ENCODE data around the gene CBX7. TPM values are rescaled to one million over a fixed set of nuclear protein-coding genes. Genes with fewer than 3 reads are reported as not detected.
"Not testable (repeated sequence)": the region's sequence is repeated elsewhere in the genome, so short reads cannot be mapped to it uniquely, and the experiment has no call there.

CBX7 gene
- total and polyA plus RNA-seq, 9 of the 15 experiments (the other 6 are each of a cell fraction or from before 2014, with no cell fraction given): 0.04 to 5.2 (median 2.8) TPM

- TF ChIP-seq UBTF (IDR thresholded peaks at IDR 0.05; ENCODE audit: borderline replicate concordance in 1 of 2, low read depth in 2 of 2, low read length in 2 of 2) (no peak), TCFL5 (CRISPR knock-in tag; conservative IDR thresholded peaks at IDR 0.05) (no peak)
Measured at GRCh38 chr22:39169797-39170466, 17.5 kb upstream of the CBX7 start (continued).

GRCh38 chr22:39166547-39166946, 14.1 kb upstream of the CBX7 start:
- ChIA-PET CTCF (ENCODE audit: low intra/inter-chr PET ratio) (no interaction called here), POLR2A (interaction anchor here (1.6 to 2.8 kb wide), 3 partner anchors 145 to 154 kb away, joined by 6 to 12 read pairs (median 8); no protein-coding TSS in a partner anchor)
- FAIRE-seq: no peak
- no peaks in the 10 kb centered on the region for H3K79me2 ChIP-seq (ENCODE audit: control insufficient read depth, insufficient read depth, low read length)
- H3K27ac ChIP-seq (ENCODE audit: extremely low read depth, low read depth, low read length): no peak overlapping the region
- H3K36me3 ChIP-seq (ENCODE audit: control insufficient read depth, insufficient read depth, low read length): no peaks in the 10 kb centered on the region
- H3K4me2 ChIP-seq (ENCODE audit: insufficient read depth, low read length): no peak overlapping the region
- H3K27me3 ChIP-seq (ENCODE audit: control insufficient read depth in 2 of 2, insufficient read depth in 2 of 2, low read length in 2 of 2): no peaks in the 10 kb centered on the region
- BruUV-seq (replicated peaks): no TSS peak
- no peak overlapping the region for H3K9ac ChIP-seq (ENCODE audit: insufficient read depth in 1 of 2, low read depth in 2 of 2, low read length in 2 of 2)
- H4K20me1 ChIP-seq (replicated peaks; ENCODE audit: control insufficient read depth, insufficient read depth, low read length): no peaks in the 10 kb centered on the region
- intact Hi-C loops (cut with micrococcal nuclease): no loop called here
- no peak overlapping the region for H3K4me3 ChIP-seq
- in situ Hi-C loops (cut with MboI): loop anchor here (10.0 kb wide), 1 partner anchor 868 kb away; no protein-coding TSS in a partner anchor
- ATAC-seq: no peak
- H3K4me1 ChIP-seq (replicated peaks in 1 of 2; ENCODE audit: control insufficient read depth in 2 of 2, insufficient read depth in 2 of 2, low read length in 2 of 2): peaks cover 4 to 11% of the 10 kb centered on the region in 2 experiments; a peak in 4 of 5 replicates
- TF ChIP-seq ZNF384 (IDR thresholded peaks at IDR 0.05; ENCODE audit: low read depth, low read length): peak; percentile 52; the same call in 1 of the 2 replicates
- no peak for TF ChIP-seq HSF4 (CRISPR knock-in tag; IDR thresholded peaks at IDR 0.05; ENCODE audit: borderline replicate concordance)
- DNase-seq (ENCODE audit: extremely low read depth in 1 of 4, low spot score in 3 of 4): no peak
- H3K9me1 ChIP-seq (ENCODE audit: control insufficient read depth, insufficient read depth, low read length): no peaks in the 10 kb centered on the region
- no peak overlapping the region for H2AFZ ChIP-seq (ENCODE audit: low read depth, low read length)
- WGBS (ENCODE audit: insufficient coverage, low coverage, missing lambda C conversion rate): 43% methylated on average over 3 of the region's 5 CpGs
- H3K9me3 ChIP-seq (replicated peaks; ENCODE audit: control insufficient read depth, insufficient read depth, low read depth, low read length): no peaks in the 10 kb centered on the region; the same call in 1 of the 2 replicates

GRCh38 chr22:39156093-39156492, 3.6 kb upstream of the CBX7 start:
- in situ Hi-C loops (cut with MboI); H3K4me3 ChIP-seq; H3K4me2 ChIP-seq (ENCODE audit: insufficient read depth, low read length); H3K9ac ChIP-seq (ENCODE audit: insufficient read depth in 1 of 2, low read depth in 2 of 2, low read length in 2 of 2); FAIRE-seq; H3K27me3 ChIP-seq (ENCODE audit: control insufficient read depth in 2 of 2, insufficient read depth in 2 of 2, low read length in 2 of 2); H4K20me1 ChIP-seq (replicated peaks; ENCODE audit: control insufficient read depth, insufficient read depth, low read length); H3K79me2 ChIP-seq (ENCODE audit: control insufficient read depth, insufficient read depth, low read length); intact Hi-C loops (cut with micrococcal nuclease); H3K9me1 ChIP-seq (ENCODE audit: control insufficient read depth, insufficient read depth, low read length); BruUV-seq (replicated peaks); DNase-seq (ENCODE audit: extremely low read depth in 1 of 4, low spot score in 3 of 4); CTCF ChIA-PET (ENCODE audit: low intra/inter-chr PET ratio); H3K27ac ChIP-seq (ENCODE audit: extremely low read depth, low read depth, low read length); ATAC-seq; H3K9me3 ChIP-seq (replicated peaks; ENCODE audit: control insufficient read depth, insufficient read depth, low read depth, low read length); H3K36me3 ChIP-seq (ENCODE audit: control insufficient read depth, insufficient read depth, low read length): not testable (repeated sequence)
- H3K4me1 ChIP-seq (replicated peaks in 1 of 2; ENCODE audit: control insufficient read depth in 2 of 2, insufficient read depth in 2 of 2, low read length in 2 of 2): peaks cover 0 to 15% of the 10 kb centered on the region in 2 experiments; a peak in 3 of 5 replicates
- POLR2A ChIA-PET: interaction anchor here (0.6 to 0.7 kb wide), 3 partner anchors 62 to 365 kb away, joined by 3 read pairs; no protein-coding TSS in a partner anchor
- 84% methylated on average over 4 of the region's 8 CpGs for WGBS (ENCODE audit: insufficient coverage, low coverage, missing lambda C conversion rate)
- H2AFZ ChIP-seq (ENCODE audit: low read depth, low read length): peak overlapping the region; percentile 66; the same call in 1 of the 2 replicates

Measured in K562 (cell line).